A549 (cell line): ENCODE measurements around the gene TTC7B.

Source experiments
- RFX5 ChIP-seq: fragments of 450-650 bp; IDR thresholded peaks from 2 replicates; pipeline ENCODE4 v1.7.1; 2014; ENCODE audit warnings: antibody characterized with exemption, mild to moderate bottlenecking, moderate library complexity
- TF ChIP-seq, protein P1 (sequence below): IDR thresholded peaks from 2 replicates; pipeline ENCODE4 v1.6.1; 2012
- TF ChIP-seq, protein P2 (sequence below): fragments of >200 bp; sonication (Bioruptor Twin); formaldehyde crosslinking; IDR thresholded peaks from 3 replicates; pipeline ENCODE4 v1.5.1; 2016
- TF ChIP-seq, protein P3 (sequence below): IDR thresholded peaks from 2 replicates; pipeline ENCODE4 v1.6.1; 2012; ENCODE audit warnings: low read depth, borderline replicate concordance

DNA sequence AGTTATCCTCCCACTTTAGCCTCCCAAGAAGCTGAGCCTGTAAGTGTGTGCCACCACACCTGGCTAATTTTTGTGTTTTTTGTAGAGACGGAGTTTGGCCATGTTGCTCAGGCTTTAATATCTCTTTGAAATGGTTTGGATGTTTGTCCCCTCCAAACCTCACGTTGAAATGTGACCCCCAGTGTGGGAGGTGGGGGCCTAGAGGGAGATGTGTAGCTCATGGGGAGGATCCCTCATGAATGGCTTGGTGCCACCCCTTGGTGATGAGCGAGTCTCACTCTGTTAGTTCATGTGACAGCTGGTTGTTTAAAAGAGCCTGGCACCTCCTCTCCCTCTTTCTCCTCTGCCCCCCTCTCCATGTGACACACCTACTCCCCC, 23.6 kb upstream of the TTC7B start:
- TF ChIP-seq RFX5: no peak
- TF ChIP-seq, protein P1, sequence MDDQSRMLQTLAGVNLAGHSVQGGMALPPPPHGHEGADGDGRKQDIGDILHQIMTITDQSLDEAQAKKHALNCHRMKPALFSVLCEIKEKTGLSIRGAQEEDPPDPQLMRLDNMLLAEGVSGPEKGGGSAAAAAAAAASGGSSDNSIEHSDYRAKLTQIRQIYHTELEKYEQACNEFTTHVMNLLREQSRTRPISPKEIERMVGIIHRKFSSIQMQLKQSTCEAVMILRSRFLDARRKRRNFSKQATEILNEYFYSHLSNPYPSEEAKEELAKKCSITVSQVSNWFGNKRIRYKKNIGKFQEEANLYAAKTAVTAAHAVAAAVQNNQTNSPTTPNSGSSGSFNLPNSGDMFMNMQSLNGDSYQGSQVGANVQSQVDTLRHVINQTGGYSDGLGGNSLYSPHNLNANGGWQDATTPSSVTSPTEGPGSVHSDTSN: no peak
- TF ChIP-seq, protein P2, sequence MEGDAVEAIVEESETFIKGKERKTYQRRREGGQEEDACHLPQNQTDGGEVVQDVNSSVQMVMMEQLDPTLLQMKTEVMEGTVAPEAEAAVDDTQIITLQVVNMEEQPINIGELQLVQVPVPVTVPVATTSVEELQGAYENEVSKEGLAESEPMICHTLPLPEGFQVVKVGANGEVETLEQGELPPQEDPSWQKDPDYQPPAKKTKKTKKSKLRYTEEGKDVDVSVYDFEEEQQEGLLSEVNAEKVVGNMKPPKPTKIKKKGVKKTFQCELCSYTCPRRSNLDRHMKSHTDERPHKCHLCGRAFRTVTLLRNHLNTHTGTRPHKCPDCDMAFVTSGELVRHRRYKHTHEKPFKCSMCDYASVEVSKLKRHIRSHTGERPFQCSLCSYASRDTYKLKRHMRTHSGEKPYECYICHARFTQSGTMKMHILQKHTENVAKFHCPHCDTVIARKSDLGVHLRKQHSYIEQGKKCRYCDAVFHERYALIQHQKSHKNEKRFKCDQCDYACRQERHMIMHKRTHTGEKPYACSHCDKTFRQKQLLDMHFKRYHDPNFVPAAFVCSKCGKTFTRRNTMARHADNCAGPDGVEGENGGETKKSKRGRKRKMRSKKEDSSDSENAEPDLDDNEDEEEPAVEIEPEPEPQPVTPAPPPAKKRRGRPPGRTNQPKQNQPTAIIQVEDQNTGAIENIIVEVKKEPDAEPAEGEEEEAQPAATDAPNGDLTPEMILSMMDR: no peak
- TF ChIP-seq, protein P3, sequence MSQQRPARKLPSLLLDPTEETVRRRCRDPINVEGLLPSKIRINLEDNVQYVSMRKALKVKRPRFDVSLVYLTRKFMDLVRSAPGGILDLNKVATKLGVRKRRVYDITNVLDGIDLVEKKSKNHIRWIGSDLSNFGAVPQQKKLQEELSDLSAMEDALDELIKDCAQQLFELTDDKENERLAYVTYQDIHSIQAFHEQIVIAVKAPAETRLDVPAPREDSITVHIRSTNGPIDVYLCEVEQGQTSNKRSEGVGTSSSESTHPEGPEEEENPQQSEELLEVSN: no peak
